OCI-LY1 (cell line): ENCODE measurements around the gene FYB2.

Source experiments
- H2AFZ ChIP-seq: fragments of 200-600 bp; sonication (generic), shearing (Covaris generic); 2 replicates; pipeline ENCODE4 v1.6.0; 2014; ENCODE audit warnings: antibody characterized with exemption, mild to moderate bottlenecking, low read length
- H3F3A ChIP-seq: fragments of 200-600 bp; sonication (generic), shearing (Covaris generic); 2 replicates; pipeline ENCODE4 v1.6.0; 2014; ENCODE audit warnings: mild to moderate bottlenecking, antibody characterized with exemption, low read length, moderate library complexity; ENCODE audit not compliant: insufficient read depth
- H3K27ac ChIP-seq: fragments of 200-600 bp; sonication (generic); 2 replicates; pipeline ENCODE4 v1.5.1; 2014; ENCODE audit warnings: low read length, mixed run types, mild to moderate bottlenecking, low read depth; ENCODE audit not compliant: poor library complexity, severe bottlenecking
- H3K27me3 ChIP-seq: fragments of 200-600 bp; sonication (generic); 2 replicates; pipeline ENCODE4 v1.6.0; 2014; ENCODE audit warnings: antibody characterized with exemption, mild to moderate bottlenecking, low read length, moderate library complexity; ENCODE audit not compliant: insufficient read depth
- H3K36me3 ChIP-seq: fragments of 200-600 bp; sonication (generic); 2 replicates; pipeline ENCODE4 v1.6.1; 2014; ENCODE audit warnings: mild to moderate bottlenecking, antibody characterized with exemption, low read length, moderate library complexity, mixed read lengths; ENCODE audit not compliant: insufficient read depth
- H3K4me1 ChIP-seq: fragments of 200-600 bp; sonication (generic); 2 replicates; pipeline ENCODE4 v1.5.1; 2014; ENCODE audit warnings: mild to moderate bottlenecking, low read length, moderate library complexity; ENCODE audit not compliant: insufficient read depth, severe bottlenecking
- H3K4me2 ChIP-seq: fragments of 200-600 bp; sonication (generic), shearing (Covaris generic); 2 replicates; pipeline ENCODE4 v1.6.1; 2014; ENCODE audit warnings: low read length
- H3K4me3 ChIP-seq: fragments of 200-600 bp; sonication (generic); 2 replicates; pipeline ENCODE4 v1.5.1; 2014; ENCODE audit warnings: low read length, low read depth, mild to moderate bottlenecking, mixed read lengths; ENCODE audit not compliant: poor library complexity, severe bottlenecking
- H3K79me2 ChIP-seq: fragments of 200-600 bp; shearing (Covaris generic); 2 replicates; pipeline ENCODE4 v1.6.1; 2016; ENCODE audit warnings: mixed run types, low read length, mixed read lengths; ENCODE audit not compliant: insufficient read depth
- H3K9ac ChIP-seq: fragments of 200-600 bp; sonication (generic), shearing (Covaris generic); 2 replicates; pipeline ENCODE4 v1.6.1; 2014; ENCODE audit warnings: mild to moderate bottlenecking, low read length, mixed read lengths
- H3K9me2 ChIP-seq: fragments of 200-600 bp; sonication (generic), shearing (Covaris generic); 2 replicates; pipeline ENCODE4 v1.6.1; 2014; ENCODE audit warnings: low read depth, mild to moderate bottlenecking, low read length, mixed read lengths
- H3K9me3 ChIP-seq: fragments of 200-600 bp; shearing (Covaris generic); 2 replicates; pipeline ENCODE4 v1.6.1; 2014; ENCODE audit warnings: low read length, mixed read lengths
- H4K20me1 ChIP-seq: fragments of 200-600 bp; sonication (generic), shearing (Covaris generic); 2 replicates; pipeline ENCODE4 v1.6.0; 2016; ENCODE audit warnings: mild to moderate bottlenecking, low read length; ENCODE audit not compliant: insufficient read depth
- EZH2 ChIP-seq: fragments of 200-600 bp; sonication (generic), shearing (Covaris generic); IDR thresholded peaks from 2 replicates; pipeline ENCODE4 v1.8.0; 2017; ENCODE audit warnings: borderline replicate concordance, mixed run types, mild to moderate bottlenecking, antibody characterized with exemption, low read length, moderate library complexity, mixed read lengths
- TF ChIP-seq, protein P1 (sequence below): fragments of 200-600 bp; sonication (generic), shearing (Covaris generic); IDR thresholded peaks from 2 replicates; pipeline ENCODE4 v1.5.1; 2017; ENCODE audit warnings: mild to moderate bottlenecking, antibody characterized with exemption, low read length, moderate library complexity, mixed read lengths

FYB2 gene

GRCh38 chr1:56696663-56697062 is 122.5 kb downstream of the FYB2 start:
- Histone ChIP-seq H3K4me1 (no peaks in the 10 kb centered on the region), H3K4me3 (no peak overlapping the region), H3K9me3 (0 out of 2 replicates have a peak, but pooled peaks cover 2% of the 10 kb centered on the region), H3K27ac (no peak overlapping the region), H3K36me3 (no peaks in the 10 kb centered on the region), H3K9ac (no peak overlapping the region), H3K4me2 (no peak overlapping the region), H3K79me2 (no peaks in the 10 kb centered on the region), H4K20me1 (no peaks in the 10 kb centered on the region), H3K9me2 (no peaks in the 10 kb centered on the region), H2AFZ (no peak overlapping the region), H3K27me3 (no peaks in the 10 kb centered on the region), H3F3A (no peaks in the 10 kb centered on the region)
- TF ChIP-seq EZH2: no peak
- TF ChIP-seq, protein P1, sequence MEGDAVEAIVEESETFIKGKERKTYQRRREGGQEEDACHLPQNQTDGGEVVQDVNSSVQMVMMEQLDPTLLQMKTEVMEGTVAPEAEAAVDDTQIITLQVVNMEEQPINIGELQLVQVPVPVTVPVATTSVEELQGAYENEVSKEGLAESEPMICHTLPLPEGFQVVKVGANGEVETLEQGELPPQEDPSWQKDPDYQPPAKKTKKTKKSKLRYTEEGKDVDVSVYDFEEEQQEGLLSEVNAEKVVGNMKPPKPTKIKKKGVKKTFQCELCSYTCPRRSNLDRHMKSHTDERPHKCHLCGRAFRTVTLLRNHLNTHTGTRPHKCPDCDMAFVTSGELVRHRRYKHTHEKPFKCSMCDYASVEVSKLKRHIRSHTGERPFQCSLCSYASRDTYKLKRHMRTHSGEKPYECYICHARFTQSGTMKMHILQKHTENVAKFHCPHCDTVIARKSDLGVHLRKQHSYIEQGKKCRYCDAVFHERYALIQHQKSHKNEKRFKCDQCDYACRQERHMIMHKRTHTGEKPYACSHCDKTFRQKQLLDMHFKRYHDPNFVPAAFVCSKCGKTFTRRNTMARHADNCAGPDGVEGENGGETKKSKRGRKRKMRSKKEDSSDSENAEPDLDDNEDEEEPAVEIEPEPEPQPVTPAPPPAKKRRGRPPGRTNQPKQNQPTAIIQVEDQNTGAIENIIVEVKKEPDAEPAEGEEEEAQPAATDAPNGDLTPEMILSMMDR: no peak

GRCh38 chr1:56688522-56689026 is 130.6 kb downstream of the FYB2 start:
- Histone ChIP-seq H3K9ac (no peak overlapping the region), H3K36me3 (no peaks in the 10 kb centered on the region), H3K27me3 (no peaks in the 10 kb centered on the region), H3F3A (no peaks in the 10 kb centered on the region), H3K9me3 (no peaks in the 10 kb centered on the region), H3K4me3 (no peak overlapping the region), H3K4me2 (no peak overlapping the region), H4K20me1 (no peaks in the 10 kb centered on the region), H3K79me2 (no peaks in the 10 kb centered on the region), H2AFZ (no peak overlapping the region), H3K27ac (no peak overlapping the region), H3K4me1 (no peaks in the 10 kb centered on the region), H3K9me2 (no peaks in the 10 kb centered on the region)
- TF ChIP-seq, protein P1: no peak
- TF ChIP-seq EZH2: no peak

GRCh38 chr1:56686169-56686568 is 133.0 kb downstream of the FYB2 start:
- Histone ChIP-seq H3K36me3 (no peaks in the 10 kb centered on the region), H3K9ac (no peak overlapping the region), H3K9me3 (no peaks in the 10 kb centered on the region), H3K9me2 (no peaks in the 10 kb centered on the region), H3K4me3 (no peak overlapping the region), H2AFZ (no peak overlapping the region), H3F3A (no peaks in the 10 kb centered on the region), H3K27me3 (no peaks in the 10 kb centered on the region), H4K20me1 (no peaks in the 10 kb centered on the region), H3K4me2 (no peak overlapping the region), H3K27ac (no peak overlapping the region), H3K79me2 (no peaks in the 10 kb centered on the region), H3K4me1 (no peaks in the 10 kb centered on the region)
- TF ChIP-seq EZH2: no peak
- TF ChIP-seq, protein P1: no peak
